ENCODE results near the gene ARRB1.

DNA sequence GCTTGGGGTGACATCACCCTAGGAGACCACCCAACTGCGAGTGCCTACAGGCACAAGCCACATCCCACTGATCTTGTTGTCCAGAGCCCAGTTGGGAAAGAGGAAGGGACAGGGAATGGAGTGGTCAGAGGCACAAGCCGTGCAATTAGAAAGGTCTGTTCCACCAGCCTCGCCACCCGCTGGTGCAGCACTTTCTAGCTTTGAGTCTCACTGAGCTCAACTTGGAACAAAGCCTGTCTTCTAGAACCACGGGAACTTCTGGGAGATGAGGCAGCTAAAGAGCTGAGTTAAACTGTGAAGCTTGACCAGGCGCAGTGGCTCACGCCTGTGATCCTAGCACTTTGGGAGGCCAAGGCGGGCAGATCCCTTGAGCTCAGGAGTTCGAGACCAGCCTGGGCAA, 81.6 kb downstream of the ARRB1 start:
- TF ChIP-seq EZH2 (IDR thresholded peaks at IDR 0.05) = no peak
- TF ChIP-seq YY1 (IDR thresholded peaks at IDR 0.05; ENCODE audit: extremely low read depth, insufficient replicate concordance, low read depth, low read length) = no peak
- no peak for TF ChIP-seq ZNF274 (IDR thresholded peaks at IDR 0.05; ENCODE audit: low read depth, low read length)
- no peak for TF ChIP-seq SIN3A (IDR thresholded peaks at IDR 0.05; ENCODE audit: low read depth)
- no peak for TF ChIP-seq CTCF (IDR thresholded peaks at IDR 0.05 in 2 of 3, conservative IDR thresholded peaks at IDR 0.05 in 1 of 3; ENCODE audit: borderline replicate concordance in 1 of 3, insufficient read depth in 1 of 3, low read depth in 2 of 3, low read length in 2 of 3)
- TF ChIP-seq POLR2AphosphoS5 (IDR thresholded peaks at IDR 0.05; ENCODE audit: low read depth, low read length) = no peak
- TF ChIP-seq SP1 (IDR thresholded peaks at IDR 0.05; ENCODE audit: low read depth) = no peak
- TF ChIP-seq POLR2A (IDR thresholded peaks at IDR 0.05; ENCODE audit: borderline replicate concordance, extremely low read depth, insufficient read depth, insufficient read length) = no peak
- TF ChIP-seq RAD21 (IDR thresholded peaks at IDR 0.05; ENCODE audit: low read depth) = no peak
- TF ChIP-seq, protein P1, sequence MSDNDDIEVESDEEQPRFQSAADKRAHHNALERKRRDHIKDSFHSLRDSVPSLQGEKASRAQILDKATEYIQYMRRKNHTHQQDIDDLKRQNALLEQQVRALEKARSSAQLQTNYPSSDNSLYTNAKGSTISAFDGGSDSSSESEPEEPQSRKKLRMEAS (IDR thresholded peaks at IDR 0.05) = no peak
